Measurements from ENCODE around the gene POU6F2.

POU6F2 gene

DNA sequence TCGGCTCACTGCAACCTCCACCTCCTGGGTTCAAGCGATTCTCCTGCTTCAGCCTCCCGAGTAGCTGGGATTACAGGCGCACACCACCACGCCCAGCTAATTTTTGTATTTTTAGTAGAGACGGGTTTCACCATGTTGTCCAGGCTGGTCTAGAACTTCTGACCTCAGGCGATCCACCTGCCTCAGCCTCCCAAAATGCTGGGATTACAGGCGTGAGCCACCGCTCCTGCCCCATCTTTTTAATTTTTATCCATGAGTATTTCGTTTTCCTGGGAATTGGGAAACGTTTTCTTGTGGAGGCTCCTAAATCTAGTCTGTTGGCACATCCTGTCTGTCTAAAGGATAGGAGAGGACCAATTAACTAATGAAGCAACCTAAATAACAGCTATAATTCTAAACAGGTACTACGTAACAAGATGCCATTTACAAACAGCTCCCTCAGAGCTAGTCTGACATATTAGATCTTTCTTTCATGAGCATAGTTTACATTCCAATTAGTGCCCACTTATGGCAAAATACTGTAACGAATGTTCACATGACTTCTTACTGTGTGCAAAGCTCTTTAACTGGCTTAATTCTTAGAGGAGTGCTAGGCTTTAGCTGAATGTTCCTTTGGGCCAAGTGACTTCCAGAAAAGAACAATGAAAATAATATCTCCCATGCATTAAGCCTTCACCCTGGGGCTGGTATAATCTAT, 437.5 kb downstream of the POU6F2 start:
- DNase-seq, result peak; percentile 21

GRCh38 chr7:39416866-39417265, 439.2 kb downstream of the POU6F2 start:
- no peak for DNase-seq

- DNase-seq, result no peak
Measured at GRCh38 chr7:39417642-39418041, 439.9 kb downstream of the POU6F2 start.

GRCh38 chr7:39421251-39421650, 443.5 kb downstream of the POU6F2 start:
- DNase-seq, result no peak

DNA sequence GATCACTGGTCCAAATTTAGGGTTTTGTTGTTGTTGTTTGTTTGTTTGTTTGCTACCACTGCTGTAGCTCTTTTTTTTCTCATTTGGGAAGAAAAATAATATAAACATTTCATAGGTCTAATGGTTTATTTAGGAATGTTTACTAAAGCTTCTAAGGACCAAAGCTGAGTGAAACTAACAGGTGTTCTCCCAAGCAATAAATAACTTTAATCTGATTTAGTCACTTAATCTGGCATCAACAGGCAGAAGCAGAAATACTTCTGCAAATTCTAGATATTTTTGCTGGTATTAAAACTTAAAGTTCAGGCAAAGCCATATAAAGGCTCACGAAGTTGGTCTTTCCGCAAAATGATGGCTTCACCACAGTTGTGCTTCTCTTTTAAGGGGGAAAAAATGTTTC, 444.0 kb downstream of the POU6F2 start:
- no peak for DNase-seq

DNA sequence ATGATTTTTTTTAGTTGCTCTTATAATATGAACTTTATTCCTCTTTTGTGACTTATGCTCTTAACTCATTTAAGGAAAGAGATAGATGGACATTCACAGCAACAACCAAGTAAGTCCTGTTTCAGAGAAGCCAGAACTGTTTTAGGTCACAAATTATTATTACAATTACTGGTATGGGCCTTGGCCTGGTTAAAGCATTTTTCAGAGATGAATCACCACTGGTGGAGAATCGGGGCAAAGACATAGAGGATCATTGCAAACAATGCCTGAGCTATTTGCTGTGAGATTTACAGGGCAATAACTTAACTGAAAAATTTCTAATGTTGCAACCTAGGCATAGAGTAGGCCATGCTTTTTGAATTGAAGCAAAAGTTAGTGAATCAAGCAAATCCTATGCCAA, 450.5 kb downstream of the POU6F2 start:
- DNase-seq, result no peak

DNA sequence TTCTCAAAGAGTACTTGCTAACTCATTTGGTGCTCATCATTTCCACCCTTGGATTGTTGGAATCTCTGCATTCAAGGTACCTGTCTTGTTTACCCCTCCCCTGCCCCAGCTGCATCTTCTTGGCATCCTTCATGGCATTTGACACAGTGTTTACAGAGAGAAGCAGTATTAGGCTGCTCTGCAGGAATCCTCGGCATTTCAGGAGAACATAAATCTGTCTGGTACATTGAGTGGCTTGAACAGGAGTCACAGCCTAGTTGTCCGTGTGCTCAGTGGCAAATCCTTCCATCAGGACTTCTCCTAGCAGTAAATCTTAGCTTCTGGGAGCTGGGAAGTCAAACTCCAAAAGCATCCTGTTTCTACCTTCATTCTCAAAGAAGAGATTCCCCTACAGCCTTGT, 451.7 kb downstream of the POU6F2 start:
- no peak for DNase-seq

GRCh38 chr7:39430441-39430840, 452.7 kb downstream of the POU6F2 start:
- DNase-seq, result no peak

- DNase-seq, result no peak
Measured at GRCh38 chr7:39430909-39431641, 453.4 kb downstream of the POU6F2 start.

DNA sequence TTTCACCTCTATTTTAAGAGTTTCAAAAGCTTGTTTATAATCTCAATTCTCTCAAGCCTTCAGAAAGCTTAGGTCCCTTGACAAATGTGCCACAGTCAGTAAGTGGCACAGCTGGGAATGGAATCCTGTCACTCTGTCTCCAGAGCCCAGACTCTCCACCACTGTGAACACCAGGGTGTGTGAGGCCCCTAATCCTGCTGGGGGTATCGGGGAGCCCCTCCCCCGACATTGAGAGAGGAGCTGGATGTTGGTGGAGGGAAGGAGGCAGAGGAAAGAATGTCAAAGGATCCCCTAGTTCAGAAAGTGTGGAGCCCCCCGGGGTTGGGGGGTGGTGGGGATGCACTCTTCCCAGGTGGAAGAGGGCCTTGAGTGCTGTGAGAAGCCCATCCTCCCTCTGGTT, 454.7 kb downstream of the POU6F2 start:
- DNase-seq, result no peak

DNA sequence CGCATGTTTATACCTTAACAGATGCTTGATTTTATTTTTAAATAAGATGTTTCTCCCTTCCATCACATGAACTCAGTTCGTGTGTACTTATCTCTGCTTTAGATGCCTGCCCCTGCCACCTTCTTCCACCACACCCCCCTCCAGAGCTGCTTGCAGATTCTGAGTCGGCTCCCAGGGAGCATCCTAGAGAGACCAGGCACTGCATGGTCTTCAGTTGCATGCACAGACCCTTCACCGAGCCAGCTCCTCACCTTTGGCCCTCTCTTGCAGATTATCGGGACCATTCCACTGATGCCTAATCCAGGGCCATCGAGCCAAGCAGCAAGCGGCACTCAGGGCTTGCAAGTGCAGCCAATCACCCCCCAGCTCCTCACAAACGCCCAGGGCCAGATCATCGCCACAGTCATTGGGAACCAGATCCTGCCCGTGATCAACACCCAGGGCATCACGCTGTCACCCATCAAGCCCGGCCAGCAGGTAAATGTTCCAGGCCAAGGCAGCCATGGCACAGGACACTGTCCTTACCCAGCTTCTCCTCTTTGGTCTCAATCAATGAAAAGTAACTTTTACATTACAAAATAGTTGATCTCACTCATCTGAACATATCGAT, 455.2 kb downstream of the POU6F2 start:
- no peak for DNase-seq

GRCh38 chr7:39433550-39433949, 455.8 kb downstream of the POU6F2 start:
- DNase-seq, result no peak

DNA sequence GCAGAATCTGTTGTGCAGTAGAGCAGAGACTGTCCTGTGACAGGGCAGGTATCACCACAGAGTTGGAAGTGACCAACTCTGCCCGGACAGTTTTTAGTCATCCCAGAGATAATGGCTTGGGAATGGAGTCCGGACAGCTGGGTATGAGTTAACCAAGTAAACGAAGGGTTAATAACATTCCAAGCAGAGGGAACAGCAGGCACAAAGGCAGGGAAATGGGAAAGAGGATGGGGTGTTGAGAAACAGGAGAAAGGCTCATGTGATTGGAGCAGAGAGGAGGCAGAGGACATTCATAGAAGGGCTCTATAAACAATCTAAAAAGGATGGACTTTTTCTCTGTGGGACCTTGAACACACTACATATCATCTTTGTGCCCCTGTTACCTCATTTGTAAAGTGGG, 456.3 kb downstream of the POU6F2 start:
- no peak for DNase-seq

DNA sequence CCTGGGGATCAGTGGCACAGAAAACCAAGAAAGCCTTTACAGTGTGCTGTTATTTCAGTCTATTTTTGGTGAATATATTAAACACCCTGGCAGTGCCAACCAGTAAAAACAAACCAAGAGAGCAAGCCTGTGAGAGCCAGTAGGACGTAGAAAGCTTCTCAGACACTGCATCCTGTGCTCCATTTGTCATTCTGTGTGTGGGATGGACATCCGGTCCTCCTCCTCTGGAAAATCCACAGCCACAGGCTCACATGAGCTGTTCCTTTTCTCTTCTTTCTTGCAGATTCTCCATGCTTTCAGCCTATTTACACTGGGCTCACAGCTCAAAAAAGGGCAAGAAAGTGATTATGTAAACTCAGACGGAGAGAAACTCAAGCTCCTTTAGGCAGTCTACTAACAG, 468.8 kb downstream of the POU6F2 start:
- no peak for DNase-seq

GRCh38 chr7:39451901-39452300, 474.2 kb downstream of the POU6F2 start:
- DNase-seq, result no peak

GRCh38 chr7:39453743-39454355, 476.1 kb downstream of the POU6F2 start:
- DNase-seq, result peak; percentile 16

GRCh38 chr7:39458061-39458745, 480.5 kb downstream of the POU6F2 start:
- no peak for DNase-seq

DNA sequence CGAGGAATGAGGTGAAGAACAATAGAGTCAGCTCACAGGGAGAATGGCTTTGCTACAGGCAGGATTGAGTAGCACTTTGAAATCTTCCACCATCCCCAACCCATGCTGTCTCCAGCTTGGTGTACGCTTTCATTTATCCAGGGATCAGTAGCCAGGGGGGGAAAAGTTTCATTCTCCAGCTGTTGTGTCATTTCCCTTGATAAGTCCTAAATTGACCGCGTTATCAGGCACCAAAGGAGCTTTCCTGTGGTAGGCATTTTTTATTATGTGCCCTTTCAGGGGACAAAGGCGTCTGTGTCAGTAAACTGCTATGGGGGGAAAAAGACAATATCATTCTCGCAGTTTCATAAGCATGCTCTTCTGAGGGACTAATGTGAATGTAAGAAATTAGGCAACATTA, 481.9 kb downstream of the POU6F2 start:
- no peak for DNase-seq

- DNase-seq, result no peak
Measured at GRCh38 chr7:39460486-39460885, 482.8 kb downstream of the POU6F2 start.

DNA sequence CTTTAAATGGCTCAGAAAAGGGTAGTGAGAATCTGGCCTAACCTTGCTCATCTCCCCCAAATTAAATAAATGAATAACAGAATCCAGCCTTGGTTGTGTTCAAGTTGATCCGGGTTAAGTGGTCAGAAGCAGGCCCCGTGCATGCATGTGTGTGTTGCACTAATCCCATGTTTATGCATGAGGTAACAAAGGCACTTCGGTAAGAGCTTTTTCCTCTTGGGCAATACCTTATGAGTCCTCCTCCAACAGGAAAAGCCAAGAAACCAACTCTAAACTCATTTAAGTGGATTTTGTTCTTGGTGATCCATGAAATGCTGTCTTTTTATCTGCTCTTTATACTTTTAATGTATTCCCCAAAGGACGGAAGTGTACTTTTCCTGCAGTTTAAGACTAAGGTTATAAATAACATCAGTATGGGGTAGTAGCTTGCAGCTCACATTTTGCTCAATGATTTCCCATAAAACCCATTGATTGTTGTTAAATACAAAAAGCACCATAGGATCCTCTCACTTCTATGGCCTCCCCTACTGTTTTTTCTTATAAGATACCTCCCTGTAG, 483.6 kb downstream of the POU6F2 start:
- no peak for DNase-seq

- no peak for DNase-seq
Measured at GRCh38 chr7:39463252-39463651, 485.5 kb downstream of the POU6F2 start.

DNA sequence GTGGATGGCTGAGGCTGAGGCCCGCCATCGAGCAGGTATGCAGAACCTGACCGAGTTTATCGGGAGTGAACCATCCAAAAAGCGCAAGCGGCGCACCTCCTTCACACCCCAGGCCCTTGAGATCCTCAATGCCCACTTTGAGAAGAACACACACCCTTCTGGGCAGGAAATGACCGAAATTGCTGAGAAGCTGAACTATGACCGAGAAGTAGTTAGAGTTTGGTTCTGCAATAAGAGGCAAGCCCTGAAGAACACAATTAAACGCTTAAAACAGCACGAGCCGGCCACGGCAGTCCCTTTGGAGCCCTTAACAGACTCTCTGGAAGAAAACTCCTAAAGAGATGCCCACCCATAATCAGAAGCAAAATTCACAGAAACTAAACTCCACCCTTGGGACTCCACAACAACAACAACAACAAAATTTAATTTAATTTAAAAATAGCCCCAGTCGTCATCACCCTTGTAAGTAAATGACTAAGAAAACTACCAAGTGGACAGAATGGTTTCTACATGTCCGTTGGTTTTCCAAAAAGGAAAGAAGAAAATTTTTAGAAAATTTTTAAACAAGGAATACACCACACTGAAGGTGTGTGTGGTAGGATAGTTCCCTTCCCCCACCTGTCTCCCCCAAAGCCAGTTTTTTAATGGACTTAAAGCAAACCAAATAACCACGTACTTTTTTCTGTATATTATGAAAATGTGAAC, 486.8 kb downstream of the POU6F2 start:
- DNase-seq, result no peak
